GM23248 (cell line): ENCODE measurements around the gene ARHGDIB. TPM values are rescaled to one million over a fixed set of nuclear protein-coding genes. Genes with fewer than 3 reads are reported as not detected.

ENCODE experiments used
- DNase-seq: peaks from one replicate; pipeline ENCODE4 v3.0.0-alpha.2; 2015
- H2AFZ ChIP-seq: fragments of 200-600 bp; sonication (generic); 2 replicates; pipeline ENCODE4 v1.6.1; 2016; ENCODE audit warnings: antibody characterized with exemption
- H3F3A ChIP-seq: fragments of 200-600 bp; sonication (generic); 2 replicates; pipeline ENCODE4 v1.6.1; 2016; ENCODE audit warnings: mild to moderate bottlenecking, antibody characterized with exemption, mixed run types; ENCODE audit not compliant: insufficient read depth
- H3K27ac ChIP-seq: fragments of 200-600 bp; sonication (generic); 2 replicates; pipeline ENCODE4 v1.5.1; 2016; ENCODE audit warnings: mild to moderate bottlenecking
- H3K27me3 ChIP-seq: fragments of 200-600 bp; sonication (generic); replicated peaks from 2 replicates; pipeline ENCODE4 v1.6.1; 2016; ENCODE audit warnings: mild to moderate bottlenecking; ENCODE audit not compliant: insufficient read depth
- H3K36me3 ChIP-seq: fragments of 200-600 bp; sonication (generic); 2 replicates; pipeline ENCODE4 v1.6.1; 2016; ENCODE audit warnings: low read depth, mild to moderate bottlenecking
- H3K4me1 ChIP-seq: fragments of 200-600 bp; sonication (generic); 2 replicates; pipeline ENCODE4 v1.6.1; 2016; ENCODE audit warnings: mild to moderate bottlenecking; ENCODE audit not compliant: insufficient read depth
- H3K4me2 ChIP-seq: fragments of 200-600 bp; sonication (generic); one replicate; pipeline ENCODE4 v1.6.1; 2016; ENCODE audit warnings: mild to moderate bottlenecking; ENCODE audit not compliant: unreplicated experiment
- H3K4me3 ChIP-seq: fragments of 200-600 bp; sonication (generic); 2 replicates; pipeline ENCODE4 v1.5.1; 2016; ENCODE audit warnings: mild to moderate bottlenecking
- H3K79me2 ChIP-seq: fragments of 200-600 bp; sonication (generic); 2 replicates; pipeline ENCODE4 v1.6.1; 2016; ENCODE audit warnings: mild to moderate bottlenecking; ENCODE audit not compliant: insufficient read depth
- H3K9ac ChIP-seq: fragments of 200-600 bp; sonication (generic); 2 replicates; pipeline ENCODE4 v1.6.1; 2016; ENCODE audit warnings: mild to moderate bottlenecking
- H3K9me2 ChIP-seq: fragments of 200-600 bp; sonication (generic); 2 replicates; pipeline ENCODE4 v1.6.1; 2016; ENCODE audit warnings: mixed run types, mild to moderate bottlenecking, moderate library complexity; ENCODE audit not compliant: insufficient read depth
- H3K9me3 ChIP-seq: fragments of 200-600 bp; sonication (generic); one replicate; pipeline ENCODE4 v1.6.1; 2017; ENCODE audit warnings: low read depth
- H4K20me1 ChIP-seq: fragments of 200-600 bp; sonication (generic); 2 replicates; pipeline ENCODE4 v1.6.0; 2016; ENCODE audit not compliant: insufficient read depth
- EZH2 ChIP-seq: fragments of 200-600 bp; sonication (generic); IDR thresholded peaks from 2 replicates; pipeline ENCODE4 v1.6.1; 2018; ENCODE audit warnings: antibody characterized with exemption, mild to moderate bottlenecking; ENCODE audit not compliant: insufficient read depth, poor library complexity, severe bottlenecking
- EZH2phosphoT487 ChIP-seq: fragments of 200-600 bp; sonication (generic); IDR thresholded peaks from 2 replicates; pipeline ENCODE4 v1.6.1; 2018; ENCODE audit warnings: antibody characterized with exemption, moderate library complexity, mild to moderate bottlenecking, low read depth; ENCODE audit not compliant: insufficient read depth
- WGBS, 2 experiments: methylation state at CpG; one replicate each; pipeline ENCODE4 v1.1.6; 2015 to 2017; ENCODE audit warnings: low lambda C conversion rate in 2 of 2, low coverage in 1 of 2; ENCODE audit errors: missing lambda C conversion rate in 2 of 2; 5-methylcytosine and 5-hydroxymethylcytosine counted together
- in situ Hi-C: fragments of 300-500 bp; cut with MboI; formaldehyde crosslinking; loops from 2 replicates; pipeline ENCODE4 v1.15.0; 2020
- polyA plus RNA-seq: library from polyadenylated mRNA; unstranded; fragments of >200 nt; fragmentation: Nextera tagmentation; extraction: Ambion mirVana; gene quantifications from 2 replicates; pipeline ENCODE4 v1.2.1, GENCODE V29; 2016
- total RNA-seq: library from RNA; depleted of rRNA; stranded (reverse); fragments of >200 nt; shearing (Covaris generic); gene quantifications from 2 replicates; pipeline ENCODE4 v1.2.3, GENCODE V29; 2014

Gene ARHGDIB
- total and polyA plus RNA-seq, 2 experiments from 2014 or later: 8.5 to 10.4 TPM

GRCh38 chr12:14931791-14932560 is 29.4 kb downstream of the ARHGDIB start:
- WGBS, 2 experiments: 79 to 82% methylated on average over 7 of the region's 7 CpGs
- H3K4me1 ChIP-seq: no peaks in the 10 kb centered on the region
- no peak overlapping the region for H3K9ac ChIP-seq
- no peak for DNase-seq
- peak overlapping the region; percentile 41 for H2AFZ ChIP-seq
- H3K9me3 ChIP-seq: no peaks in the 10 kb centered on the region
- no peaks in the 10 kb centered on the region for H3K27me3 ChIP-seq
- no peak overlapping the region for H3K27ac ChIP-seq
- H3K4me3 ChIP-seq: no peak overlapping the region
- H3K4me2 ChIP-seq: no peak overlapping the region
- no peaks in the 10 kb centered on the region for H3F3A ChIP-seq
- H3K9me2 ChIP-seq: no peaks in the 10 kb centered on the region
- H4K20me1 ChIP-seq: no peaks in the 10 kb centered on the region
- no peaks in the 10 kb centered on the region for H3K79me2 ChIP-seq
- in situ Hi-C loops: no loop called here
- H3K36me3 ChIP-seq: no peaks in the 10 kb centered on the region
- TF ChIP-seq EZH2 (no peak), EZH2phosphoT487 (no peak)

GRCh38 chr12:14931359-14931758 is 30.0 kb downstream of the ARHGDIB start:
- Histone ChIP-seq H3K9me3 (no peaks in the 10 kb centered on the region), H3F3A (no peaks in the 10 kb centered on the region), H3K4me1 (no peaks in the 10 kb centered on the region), H3K9ac (no peak overlapping the region), H3K9me2 (no peaks in the 10 kb centered on the region), H3K27me3 (no peaks in the 10 kb centered on the region), H3K79me2 (no peaks in the 10 kb centered on the region), H3K36me3 (no peaks in the 10 kb centered on the region), H3K4me2 (no peak overlapping the region), H3K4me3 (no peak overlapping the region), H4K20me1 (no peaks in the 10 kb centered on the region), H2AFZ (peak overlapping the region; percentile 41), H3K27ac (no peak overlapping the region)
- TF ChIP-seq EZH2 (no peak), EZH2phosphoT487 (no peak)
- 14 to 17% methylated on average over 4 of the region's 4 CpGs for WGBS, 2 experiments
- peak; percentile 16 for DNase-seq
- in situ Hi-C loops: no loop called here

- no peaks in the 10 kb centered on the region for H3K9me2 ChIP-seq
- H2AFZ ChIP-seq: no peak overlapping the region
- H3K4me1 ChIP-seq: no peaks in the 10 kb centered on the region
- H3K27ac ChIP-seq: no peak overlapping the region
- H3F3A ChIP-seq: no peaks in the 10 kb centered on the region
- no peaks in the 10 kb centered on the region for H3K79me2 ChIP-seq
- TF ChIP-seq EZH2phosphoT487 (no peak), EZH2 (no peak)
- H3K4me2 ChIP-seq: no peak overlapping the region
- H3K27me3 ChIP-seq: no peaks in the 10 kb centered on the region
- no peaks in the 10 kb centered on the region for H4K20me1 ChIP-seq
- in situ Hi-C loops: no loop called here
- no peak overlapping the region for H3K4me3 ChIP-seq
- no peaks in the 10 kb centered on the region for H3K36me3 ChIP-seq
- H3K9ac ChIP-seq: no peak overlapping the region
- no peaks in the 10 kb centered on the region for H3K9me3 ChIP-seq
- DNase-seq: no peak
Observed at GRCh38 chr12:14930299-14930698, 31.1 kb downstream of the ARHGDIB start.

GRCh38 chr12:14928931-14929330 is 32.5 kb downstream of the ARHGDIB start:
- no peak overlapping the region for H3K27ac ChIP-seq
- 9 to 15% methylated on average over 4 of the region's 4 CpGs for WGBS, 2 experiments
- no peaks in the 10 kb centered on the region for H4K20me1 ChIP-seq
- DNase-seq: no peak
- no peaks in the 10 kb centered on the region for H3K27me3 ChIP-seq
- no peak overlapping the region for H3K9ac ChIP-seq
- H3K4me2 ChIP-seq: no peak overlapping the region
- no peak for TF ChIP-seq EZH2phosphoT487
- TF ChIP-seq EZH2: no peak
- H3F3A ChIP-seq: no peaks in the 10 kb centered on the region
- no peaks in the 10 kb centered on the region for H3K79me2 ChIP-seq
- H3K9me3 ChIP-seq: no peaks in the 10 kb centered on the region
- no peaks in the 10 kb centered on the region for H3K9me2 ChIP-seq
- peak overlapping the region; percentile 48 for H2AFZ ChIP-seq
- in situ Hi-C loops: no loop called here
- no peaks in the 10 kb centered on the region for H3K4me1 ChIP-seq
- no peaks in the 10 kb centered on the region for H3K36me3 ChIP-seq
- H3K4me3 ChIP-seq: no peak overlapping the region

- TF ChIP-seq EZH2phosphoT487 (no peak), EZH2 (no peak)
- Histone ChIP-seq H3K4me3 (no peak overlapping the region), H3K27me3 (no peaks in the 10 kb centered on the region), H2AFZ (no peak overlapping the region), H3K4me1 (no peaks in the 10 kb centered on the region), H3K36me3 (no peaks in the 10 kb centered on the region), H3F3A (no peaks in the 10 kb centered on the region), H3K4me2 (no peak overlapping the region), H3K9me2 (no peaks in the 10 kb centered on the region), H3K79me2 (no peaks in the 10 kb centered on the region), H3K9ac (no peak overlapping the region), H4K20me1 (no peaks in the 10 kb centered on the region), H3K27ac (no peak overlapping the region), H3K9me3 (no peaks in the 10 kb centered on the region)
- in situ Hi-C loops: no loop called here
- WGBS, 2 experiments: 88 to 92% methylated on average over 3 of the region's 3 CpGs
- no peak for DNase-seq
Observed at GRCh38 chr12:14927267-14927666, 34.1 kb downstream of the ARHGDIB start.
